Pancreas (tissue), 10 donors: ENCODE measurements around the gene ABCA4. TPM values are rescaled to one million over a fixed set of nuclear protein-coding genes. Genes with fewer than 3 reads are reported as not detected.

Source experiments
- ATAC-seq, 4 donors: fragments of 200-7000 bp; cut with Tn5 transposase; one replicate each; pipeline versions ENCODE4 v1.8.0 to v1.9.1; 2020; ENCODE audit warnings: mild to moderate bottlenecking in 4 of 4, moderate library complexity in 4 of 4
- DNase-seq, 6 donors: peaks; one replicate each; pipeline ENCODE4 v3.0.0-alpha.2; 2020
- FAIRE-seq: peaks from 2 replicates; lab custom pipeline; 2012; peaks lifted over from hg19 to GRCh38; lab: Jason Lieb, UNC
- H3K27ac ChIP-seq, 4 donors: fragments of 200-600 bp; sonication (generic); 1 replicate in 3 of 4; 2 replicates in 1 of 4; pipeline versions ENCODE4 v1.5.0 to v1.8.0; 2020
- H3K27me3 ChIP-seq, 4 donors: fragments of 200-600 bp; one replicate each; pipeline ENCODE4 v1.8.0; 2021
- H3K36me3 ChIP-seq, 3 donors: fragments of 200-600 bp; sonication (generic) in 1 of 3; one replicate each; pipeline versions ENCODE4 v1.5.0 to v1.8.0; 2020 to 2021
- H3K4me1 ChIP-seq, 3 donors: fragments of 200-600 bp; one replicate each; pipeline ENCODE4 v1.8.0; 2021
- H3K4me3 ChIP-seq, 4 donors: fragments of 200-600 bp; sonication (generic) in 2 of 4; one replicate each; pipeline versions ENCODE4 v1.5.0 to v1.8.0; 2020 to 2021
- H3K9me3 ChIP-seq, 4 donors: fragments of 200-600 bp; one replicate each; pipeline ENCODE4 v1.8.0; 2021
- CTCF ChIP-seq, 4 donors: fragments of 200-600 bp; sonication (generic) in 3 of 4; IDR thresholded peaks; one replicate each; pipeline versions ENCODE4 v1.5.0 to v1.8.0; 2021; ENCODE audit warnings: antibody characterized with exemption in 4 of 4
- WGBS, 2 donors: extraction: QIAGEN DNeasy Blood & Tissue Kit; methylation state at CpG; one replicate each; pipeline ENCODE4 v1.1.7; 2013; 5-methylcytosine and 5-hydroxymethylcytosine counted together
- intact Hi-C, 3 donors: fragments of 100-400 bp; cut with DNase I; formaldehyde crosslinking; loops; one replicate each; pipeline versions ENCODE4 v1.11.1 to v1.14.2; 2022
- polyA plus RNA-seq, 2 donors: library from polyadenylated mRNA; stranded (reverse); fragments of 200-250 nt; gene quantifications; one replicate each; pipeline ENCODE4 v1.2.3, GENCODE V29; 2013
- total RNA-seq, 6 donors: library from RNA; stranded (reverse); fragmentation: NEBNext Ultra II Directional in 4 of 6; extraction: Animal tissue kit (Norgen Biotek cat#: 25700) in 4 of 6; gene quantifications; one replicate each; pipeline versions ENCODE4 v1.2.1 to v1.2.4, GENCODE V29; 2021 to 2023
- donor health status: healthy with polysubstance abuse.
- donor health status: DM: no; HTN: no; CAD: no; lungs with moderate emphysema.
- donor health status: DM: no; HTN: no; CAD: no.
- donor health status: control.
- donor health status: control.
- donor health status: Bipolar disorder and iron deficiency.
- donor health status: DM: yes; HTN: yes; CAD: no.
- donor health status: DM: no; HTN: no; CAD: no.
- donor health status: DM: no; HTN: no; CAD: no.
- donor health status: DM: yes; HTN: yes; CAD: no.

Gene ABCA4
- total and polyA plus RNA-seq, 8 donors: 0.03 to 0.16 (median 0.14) TPM; not detected in 2

GRCh38 chr1:94111879-94112278 is 9.1 kb downstream of the ABCA4 start:
- Histone ChIP-seq H3K27me3 (no peaks in the 10 kb centered on the region), H3K9me3 (no peaks in the 10 kb centered on the region), H3K4me3 (no peak overlapping the region), H3K4me1 (no peaks in the 10 kb centered on the region), H3K27ac (no peak overlapping the region), H3K36me3 (no peaks in the 10 kb centered on the region)
- DNase-seq (no peak), ATAC-seq (no peak), FAIRE-seq (no peak)
- WGBS, 2 donors: 71 to 75% methylated on average over 9 of the region's 9 CpGs
- intact Hi-C loops: no loop called here
- no peak for TF ChIP-seq CTCF (IDR thresholded peaks at IDR 0.05)

GRCh38 chr1:94110946-94111740 is 9.8 kb downstream of the ABCA4 start:
- intact Hi-C loops: no loop called here
- Histone ChIP-seq H3K27me3 (no peaks in the 10 kb centered on the region), H3K36me3 (no peaks in the 10 kb centered on the region), H3K4me1 (no peaks in the 10 kb centered on the region), H3K9me3 (no peaks in the 10 kb centered on the region), H3K4me3 (no peak overlapping the region), H3K27ac (no peak overlapping the region)
- FAIRE-seq: no peak
- 81 to 90% methylated on average over 10 of the region's 10 CpGs for WGBS, 2 donors
- no peak for DNase-seq
- no peak for ATAC-seq
- TF ChIP-seq CTCF (IDR thresholded peaks at IDR 0.05): no peak

- TF ChIP-seq CTCF (IDR thresholded peaks at IDR 0.05): no peak
- intact Hi-C loops: no loop called here
- DNase-seq (no peak), FAIRE-seq (no peak), ATAC-seq (no peak)
- H3K27me3 ChIP-seq: no peaks in the 10 kb centered on the region
- H3K36me3 ChIP-seq: no peaks in the 10 kb centered on the region
- 76 to 86% methylated on average over 4 of the region's 4 CpGs for WGBS, 2 donors
- H3K4me1 ChIP-seq: no peaks in the 10 kb centered on the region
- H3K4me3 ChIP-seq: no peak overlapping the region
- no peaks in the 10 kb centered on the region for H3K9me3 ChIP-seq
- H3K27ac ChIP-seq: no peak overlapping the region
Observed at GRCh38 chr1:94110021-94110761, 10.8 kb downstream of the ABCA4 start.

GRCh38 chr1:94109478-94109877 is 11.5 kb downstream of the ABCA4 start:
- DNase-seq: no peak
- intact Hi-C loops: no loop called here
- no peak overlapping the region for H3K4me3 ChIP-seq
- no peaks in the 10 kb centered on the region for H3K36me3 ChIP-seq
- no peak for ATAC-seq
- H3K4me1 ChIP-seq: no peaks in the 10 kb centered on the region
- no peak for FAIRE-seq
- TF ChIP-seq CTCF (IDR thresholded peaks at IDR 0.05): no peak
- WGBS, 2 donors: 62 to 74% methylated on average over 4 of the region's 4 CpGs
- no peaks in the 10 kb centered on the region for H3K27me3 ChIP-seq
- no peaks in the 10 kb centered on the region for H3K9me3 ChIP-seq
- no peak overlapping the region for H3K27ac ChIP-seq

GRCh38 chr1:94107141-94107540 is 13.8 kb downstream of the ABCA4 start:
- H3K27me3 ChIP-seq: no peaks in the 10 kb centered on the region
- intact Hi-C loops: no loop called here
- ATAC-seq (no peak), DNase-seq (no peak), FAIRE-seq (no peak)
- no peak for TF ChIP-seq CTCF (IDR thresholded peaks at IDR 0.05)
- H3K36me3 ChIP-seq: no peaks in the 10 kb centered on the region
- H3K4me3 ChIP-seq: no peak overlapping the region
- H3K27ac ChIP-seq: no peak overlapping the region
- 69 to 87% methylated on average over 6 of the region's 6 CpGs for WGBS, 2 donors
- H3K9me3 ChIP-seq: no peaks in the 10 kb centered on the region
- no peaks in the 10 kb centered on the region for H3K4me1 ChIP-seq
